Measurements from ENCODE around the gene GFER. TPM values are rescaled to one million over a fixed set of nuclear protein-coding genes. Genes with fewer than 3 reads are reported as not detected.

The GFER gene
- total and polyA plus RNA-seq, 9 of the 15 experiments (the other 6 are each of a cell fraction or from before 2014, with no cell fraction given) = 4.3 to 53.7 (median 19.8) TPM

GRCh38 chr16:1978476-1979120 is 5.4 kb upstream of the GFER start (continued):
- TF ChIP-seq REST (IDR thresholded peaks at IDR 0.05; ENCODE audit: borderline replicate concordance) (no peak), REST (CRISPR knock-in tag; IDR thresholded peaks at IDR 0.05; ENCODE audit: low read depth) (no peak), MIER1 (IDR thresholded peaks at IDR 0.05; ENCODE audit: low read depth) (no peak), NCOA6 (IDR thresholded peaks at IDR 0.05) (no peak), ZNF324 (CRISPR knock-in tag; IDR thresholded peaks at IDR 0.05) (no peak), ZNF24 (IDR thresholded peaks at IDR 0.05) (no peak), DMBX1 (CRISPR knock-in tag; IDR thresholded peaks at IDR 0.05; ENCODE audit: borderline replicate concordance) (no peak), RBFOX2 (IDR thresholded peaks at IDR 0.05; ENCODE audit: low read depth, low read length) (peak; percentile 13; the same call in 1 of the 2 replicates), VEZF1 (CRISPR knock-in tag; IDR thresholded peaks at IDR 0.05) (no peak), CBFA2T2 (conservative IDR thresholded peaks at IDR 0.05) (no peak), MCM7 (IDR thresholded peaks at IDR 0.05) (no peak), NELFE (IDR thresholded peaks at IDR 0.05; ENCODE audit: insufficient read depth, insufficient read length) (no peak), HEY1 (CRISPR knock-in tag; IDR thresholded peaks at IDR 0.05; ENCODE audit: borderline replicate concordance) (no peak)
- TF ChIP-seq, protein P1, sequence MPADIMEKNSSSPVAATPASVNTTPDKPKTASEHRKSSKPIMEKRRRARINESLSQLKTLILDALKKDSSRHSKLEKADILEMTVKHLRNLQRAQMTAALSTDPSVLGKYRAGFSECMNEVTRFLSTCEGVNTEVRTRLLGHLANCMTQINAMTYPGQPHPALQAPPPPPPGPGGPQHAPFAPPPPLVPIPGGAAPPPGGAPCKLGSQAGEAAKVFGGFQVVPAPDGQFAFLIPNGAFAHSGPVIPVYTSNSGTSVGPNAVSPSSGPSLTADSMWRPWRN (IDR thresholded peaks at IDR 0.05; ENCODE audit: low read depth) = no peak
- TF ChIP-seq, protein P2, sequence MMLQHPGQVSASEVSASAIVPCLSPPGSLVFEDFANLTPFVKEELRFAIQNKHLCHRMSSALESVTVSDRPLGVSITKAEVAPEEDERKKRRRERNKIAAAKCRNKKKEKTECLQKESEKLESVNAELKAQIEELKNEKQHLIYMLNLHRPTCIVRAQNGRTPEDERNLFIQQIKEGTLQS (IDR thresholded peaks at IDR 0.05) = no peak
- TF ChIP-seq, protein P2 (CRISPR knock-in tag; conservative IDR thresholded peaks at IDR 0.05) = no peak
